22Rv1 (cell line): Measurements from ENCODE around the gene RORC.

ENCODE experiments used
- CTCF ChIP-seq: fragments of 450-650 bp; IDR thresholded peaks from 2 replicates; pipeline ENCODE4 v1.5.1; 2017; ENCODE audit warnings: mild to moderate bottlenecking
- ZFX ChIP-seq: fragments of 450-650 bp; IDR thresholded peaks from 2 replicates; pipeline ENCODE4 v1.6.1; 2017; ENCODE audit warnings: antibody characterized with exemption, borderline replicate concordance

DNA sequence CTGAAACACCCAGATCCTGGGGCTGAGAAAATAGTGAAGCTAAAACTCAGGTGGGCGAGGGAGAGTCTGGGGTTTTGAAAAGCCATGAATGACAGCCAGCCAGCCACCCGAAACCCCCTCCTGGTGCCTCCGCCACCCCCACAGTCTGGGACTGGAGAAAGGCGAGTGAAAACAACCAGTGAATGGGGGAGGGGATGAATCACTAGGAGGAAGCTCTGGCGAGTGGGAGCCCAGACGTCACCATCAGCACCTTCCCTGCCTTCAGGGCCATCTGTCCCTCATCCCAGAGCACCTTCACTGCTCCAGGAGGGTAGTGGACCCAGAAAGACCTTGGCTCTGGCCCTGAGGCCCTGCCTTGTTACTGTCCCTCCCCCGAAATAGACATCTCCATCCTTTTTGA is 9.2 kb downstream of the RORC start:
- TF ChIP-seq CTCF (no peak), ZFX (no peak)
